Activated T-cell treated with anti-CD3 and anti-CD28 coated beads, Interleukin-2, amount 50 U/mL, for 4 hours (primary cell): ENCODE measurements around the gene ETFA. TPM values are rescaled to one million over a fixed set of nuclear protein-coding genes. Genes with fewer than 3 reads are reported as not detected.
"Not testable (repeated sequence)": the region's sequence is repeated elsewhere in the genome, so short reads cannot be mapped to it uniquely, and the experiment has no call there.

Source experiments
- ATAC-seq, 2 donors: fragments of 200-7000 bp; cut with Tn5 transposase; one replicate each; pipeline ENCODE4 v1.10.0; 2021
- DNase-seq: peaks from one replicate; pipeline ENCODE4 v3.0.0-alpha.2; 2020
- H3K27me3 Mint-ChIP-seq: one replicate; pipeline ENCODE4 v1.8.0; 2021; ENCODE audit warnings: low read depth, mixed read lengths
- H3K36me3 Mint-ChIP-seq: one replicate; pipeline ENCODE4 v1.8.0; 2022; ENCODE audit warnings: mixed read lengths; ENCODE audit not compliant: insufficient read depth
- H3K4me1 Mint-ChIP-seq: one replicate; pipeline ENCODE4 v1.8.0; 2021; ENCODE audit warnings: low read depth, mixed read lengths
- H3K4me3 Mint-ChIP-seq: one replicate; pipeline ENCODE4 v1.8.0; 2021; ENCODE audit warnings: mild to moderate bottlenecking, moderate library complexity, mixed read lengths
- H3K9me3 Mint-ChIP-seq: one replicate; pipeline ENCODE4 v1.8.0; 2021; ENCODE audit warnings: mixed read lengths
- total RNA-seq, 3 donors: library from RNA; stranded (reverse); gene quantifications; one replicate each; pipeline ENCODE4 v1.2.1, GENCODE V29; 2021

ETFA gene
- total RNA-seq, 3 donors from 2014 or later = 129 to 145 (median 143) TPM

DNA sequence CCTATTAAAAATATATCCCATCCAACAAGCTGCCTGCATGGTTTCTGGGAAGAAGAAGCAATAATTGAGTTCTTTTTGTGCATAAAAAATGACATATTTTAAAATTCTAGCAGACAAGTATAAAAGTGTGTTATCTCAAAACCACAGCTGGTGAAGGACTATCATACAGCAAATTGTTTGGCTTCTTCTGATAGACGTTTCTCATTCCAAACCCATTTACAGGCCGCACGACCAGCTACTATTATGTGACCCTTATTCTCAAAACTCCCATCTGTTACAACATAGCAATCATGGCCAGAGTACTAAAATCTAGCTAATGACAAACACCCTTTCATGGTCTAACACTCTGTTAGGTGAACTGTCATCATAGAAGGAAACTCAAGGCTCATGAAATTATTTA lies 21.7 kb downstream of the ETFA start:
- ATAC-seq (no peak), DNase-seq (no peak)
- no peak overlapping the region for H3K4me3 Mint-ChIP-seq
- H3K36me3 Mint-ChIP-seq = peaks cover 25% of the 10 kb centered on the region
- no peaks in the 10 kb centered on the region for H3K27me3 Mint-ChIP-seq
- H3K4me1 Mint-ChIP-seq = peaks cover 37% of the 10 kb centered on the region
- no peaks in the 10 kb centered on the region for H3K9me3 Mint-ChIP-seq

DNA sequence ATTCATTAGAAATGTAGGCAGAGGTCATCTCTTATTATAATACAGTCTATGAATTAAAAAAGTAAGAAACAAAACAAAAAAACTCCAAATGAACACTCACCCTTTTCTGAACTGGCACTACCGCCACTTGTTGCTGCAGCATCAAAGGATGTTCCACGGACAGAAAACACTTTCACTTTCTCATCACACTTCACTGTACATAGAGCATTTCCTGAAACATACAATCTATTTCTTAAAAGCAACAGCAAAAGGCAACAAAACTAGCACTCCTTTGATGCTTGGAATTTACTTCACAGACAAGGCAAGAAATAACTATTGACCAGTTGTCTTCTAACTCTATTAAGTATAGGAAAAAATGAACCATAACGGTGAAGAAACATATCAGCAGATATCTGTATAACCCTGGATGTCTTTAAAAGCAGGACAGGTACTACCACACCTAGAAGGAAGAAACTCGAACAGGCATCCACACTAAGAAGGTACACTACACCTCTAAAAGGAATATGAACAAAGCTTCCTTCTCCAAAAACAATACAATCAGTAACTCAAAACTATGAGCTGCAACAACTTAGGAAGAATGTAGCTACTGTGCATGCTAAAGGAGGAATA lies 24.9 kb downstream of the ETFA start:
- H3K36me3 Mint-ChIP-seq = peaks cover 29% of the 10 kb centered on the region
- H3K4me1 Mint-ChIP-seq = peaks cover 29% of the 10 kb centered on the region
- no peaks in the 10 kb centered on the region for H3K27me3 Mint-ChIP-seq
- H3K4me3 Mint-ChIP-seq = peak overlapping the region; percentile 71
- no peaks in the 10 kb centered on the region for H3K9me3 Mint-ChIP-seq
- DNase-seq (no peak), ATAC-seq (peak; percentile 85 to 92)

DNA sequence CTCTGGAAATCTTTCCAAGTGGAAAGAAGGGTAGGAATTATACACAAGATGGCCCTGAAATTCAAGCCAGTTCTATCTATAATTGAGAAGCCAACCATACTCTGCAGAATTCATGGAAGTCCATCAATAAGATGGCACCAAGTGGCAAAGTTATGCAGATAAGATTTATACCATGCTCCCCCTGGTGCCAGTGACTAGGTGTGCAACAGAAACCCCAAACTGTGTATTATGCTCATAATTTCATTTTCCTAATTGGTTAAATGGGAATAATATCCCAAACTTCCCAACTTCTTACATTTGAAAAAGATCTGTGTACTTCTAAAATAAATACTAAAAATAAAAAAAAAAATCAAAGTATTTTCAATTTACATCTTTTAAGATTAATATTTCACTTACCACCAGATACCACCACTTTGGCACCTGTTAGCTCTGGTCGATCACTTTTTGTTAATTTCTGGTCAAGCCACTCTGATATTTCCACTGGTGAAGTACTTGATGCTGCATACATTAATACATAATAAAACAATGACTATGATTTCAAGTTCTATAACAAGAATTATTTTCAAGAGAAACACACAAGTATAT lies 25.9 kb downstream of the ETFA start:
- no peaks in the 10 kb centered on the region for H3K9me3 Mint-ChIP-seq
- ATAC-seq (no peak), DNase-seq (no peak)
- no peak overlapping the region for H3K4me3 Mint-ChIP-seq
- H3K4me1 Mint-ChIP-seq = peaks cover 29% of the 10 kb centered on the region
- peaks cover 30% of the 10 kb centered on the region for H3K36me3 Mint-ChIP-seq
- H3K27me3 Mint-ChIP-seq = no peaks in the 10 kb centered on the region

DNA sequence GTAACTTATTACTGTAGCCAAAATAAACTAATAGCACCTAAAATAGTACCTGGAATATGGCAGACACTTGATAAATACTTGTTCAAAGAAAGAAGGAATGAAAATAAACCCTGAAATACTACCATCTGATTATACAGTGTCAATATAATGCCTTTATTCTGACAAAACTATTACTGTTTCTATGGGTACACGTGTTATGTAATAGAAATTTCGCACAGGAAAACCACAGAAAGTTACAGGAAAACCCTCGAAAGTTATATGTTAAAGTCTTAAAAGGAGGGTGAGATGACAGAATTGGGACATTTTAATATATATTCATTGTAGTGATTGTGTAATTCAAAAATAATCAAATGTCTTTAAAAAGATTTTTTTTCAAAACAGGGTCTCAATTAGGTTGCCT lies 28.8 kb downstream of the ETFA start:
- peaks cover 26% of the 10 kb centered on the region for H3K4me1 Mint-ChIP-seq
- peaks cover 48% of the 10 kb centered on the region for H3K36me3 Mint-ChIP-seq
- ATAC-seq (no peak), DNase-seq (no peak)
- no peaks in the 10 kb centered on the region for H3K9me3 Mint-ChIP-seq
- H3K27me3 Mint-ChIP-seq = no peaks in the 10 kb centered on the region
- H3K4me3 Mint-ChIP-seq = no peak overlapping the region

DNA sequence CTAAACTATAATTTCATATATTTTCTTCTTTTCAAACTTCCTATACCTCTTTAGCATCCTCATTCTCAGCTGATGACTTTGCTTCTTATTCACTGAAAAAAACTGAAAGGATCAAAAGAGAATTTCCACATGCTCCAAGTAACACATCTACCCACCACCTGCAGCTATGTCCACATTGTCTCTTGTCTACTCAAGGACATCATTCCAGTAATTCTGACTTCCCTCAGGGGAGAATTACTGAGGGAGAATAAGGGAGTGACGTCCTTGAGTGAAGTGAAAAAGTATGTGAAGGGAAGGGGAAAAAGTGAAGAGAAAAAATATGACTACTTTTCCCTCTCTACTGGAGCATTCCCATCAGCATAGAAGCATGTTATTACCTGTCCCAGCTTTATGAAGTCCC lies 32.6 kb downstream of the ETFA start:
- H3K4me3 Mint-ChIP-seq = no peak overlapping the region
- ATAC-seq = no peak
- peaks cover 11% of the 10 kb centered on the region for H3K4me1 Mint-ChIP-seq
- no peaks in the 10 kb centered on the region for H3K9me3 Mint-ChIP-seq
- no peaks in the 10 kb centered on the region for H3K27me3 Mint-ChIP-seq
- H3K36me3 Mint-ChIP-seq = peaks cover 56% of the 10 kb centered on the region
- no peak for DNase-seq

DNA sequence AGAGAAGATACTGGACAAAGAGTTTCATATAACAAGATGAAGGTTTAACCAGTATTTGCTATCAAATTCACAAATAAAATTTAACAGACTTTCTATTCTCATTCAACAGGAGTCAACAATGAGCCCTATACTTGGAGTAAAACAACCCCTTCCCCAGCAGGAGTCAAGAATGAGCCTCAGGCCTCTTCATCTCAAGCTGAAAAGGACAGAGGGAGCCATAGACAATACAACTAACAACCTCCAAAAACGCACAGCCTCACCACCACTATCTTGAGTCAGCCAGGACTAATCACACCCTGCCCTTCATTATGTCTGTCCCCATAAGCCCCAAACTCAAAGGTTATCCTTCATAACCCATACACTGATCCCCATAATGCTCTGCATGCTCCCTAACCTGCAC lies 36.4 kb downstream of the ETFA start:
- H3K4me3 Mint-ChIP-seq = no peak overlapping the region
- peaks cover 46% of the 10 kb centered on the region for H3K36me3 Mint-ChIP-seq
- DNase-seq (no peak), ATAC-seq (no peak)
- no peaks in the 10 kb centered on the region for H3K27me3 Mint-ChIP-seq
- peaks cover 3% of the 10 kb centered on the region for H3K9me3 Mint-ChIP-seq
- H3K4me1 Mint-ChIP-seq = no peaks in the 10 kb centered on the region

DNA sequence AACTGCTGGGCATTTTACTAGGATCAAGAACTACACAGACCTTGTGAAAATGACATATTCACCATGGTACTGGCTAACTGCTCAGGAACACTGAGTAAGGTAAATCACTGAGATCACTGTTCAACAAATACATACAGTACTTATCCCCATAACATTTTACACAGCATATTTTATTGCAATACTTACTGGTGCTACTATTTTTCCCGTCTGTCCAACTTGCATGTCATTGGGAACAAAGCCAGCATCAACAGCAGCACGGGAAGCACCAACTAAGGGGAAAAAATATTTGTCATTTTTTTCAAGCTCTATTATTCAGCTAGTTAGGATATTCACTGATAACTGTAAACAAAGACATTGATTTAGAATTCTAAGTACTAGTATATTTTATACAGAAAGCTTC lies 37.0 kb downstream of the ETFA start:
- Mint-ChIP-seq H3K36me3 (peaks cover 49% of the 10 kb centered on the region), H3K4me1 (no peaks in the 10 kb centered on the region), H3K27me3 (no peaks in the 10 kb centered on the region), H3K9me3 (peaks cover 8% of the 10 kb centered on the region), H3K4me3 (no peak overlapping the region)
- DNase-seq = no peak
- no peak for ATAC-seq

DNA sequence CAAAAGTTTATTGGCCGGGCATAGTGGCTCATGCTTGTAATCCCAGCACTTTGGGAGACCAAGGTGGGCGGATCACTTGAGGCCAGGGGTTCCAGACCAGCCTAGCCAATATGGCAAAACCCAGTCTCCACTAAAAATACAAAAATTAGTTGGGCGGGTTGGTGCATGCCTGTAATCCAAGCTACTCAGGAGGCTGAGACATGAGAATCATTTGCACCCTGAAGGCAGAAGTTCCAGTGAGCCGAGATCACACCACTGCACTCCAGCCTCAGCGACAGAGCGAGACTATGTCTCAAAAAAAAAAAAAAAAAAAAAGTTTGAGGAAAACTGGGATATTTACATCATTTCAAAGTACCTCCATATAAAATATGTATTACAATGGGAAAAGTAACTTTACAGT lies 40.4 kb downstream of the ETFA start:
- Mint-ChIP-seq H3K4me3 (no peak overlapping the region), H3K4me1 (no peaks in the 10 kb centered on the region), H3K36me3 (peaks cover 53% of the 10 kb centered on the region), H3K27me3 (no peaks in the 10 kb centered on the region), H3K9me3 (peaks cover 18% of the 10 kb centered on the region)
- DNase-seq (no peak), ATAC-seq (no peak)

DNA sequence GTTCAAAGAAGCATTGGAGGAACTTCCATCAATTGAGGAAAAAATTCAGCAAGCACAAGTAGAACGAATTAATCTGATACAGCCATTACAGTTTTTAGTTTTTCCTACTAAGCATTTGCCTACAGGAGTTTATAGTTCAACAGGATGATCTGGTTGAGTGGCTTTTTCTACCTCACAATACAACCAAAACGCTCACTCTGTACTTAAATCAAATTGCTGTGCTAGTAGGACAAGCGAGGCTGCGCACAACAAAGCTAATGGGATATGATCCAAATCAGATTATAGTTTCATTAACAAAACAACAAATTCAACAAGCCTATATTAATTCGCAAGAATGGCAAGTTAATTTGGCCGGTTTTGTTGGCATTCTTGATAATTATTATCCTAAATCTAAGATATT lies 44.2 kb downstream of the ETFA start:
- no peak for ATAC-seq
- peaks cover 73% of the 10 kb centered on the region for H3K36me3 Mint-ChIP-seq
- no peak overlapping the region for H3K4me3 Mint-ChIP-seq
- H3K27me3 Mint-ChIP-seq = no peaks in the 10 kb centered on the region
- H3K9me3 Mint-ChIP-seq = peaks cover 33% of the 10 kb centered on the region
- H3K4me1 Mint-ChIP-seq = no peaks in the 10 kb centered on the region
- DNase-seq = no peak

DNA sequence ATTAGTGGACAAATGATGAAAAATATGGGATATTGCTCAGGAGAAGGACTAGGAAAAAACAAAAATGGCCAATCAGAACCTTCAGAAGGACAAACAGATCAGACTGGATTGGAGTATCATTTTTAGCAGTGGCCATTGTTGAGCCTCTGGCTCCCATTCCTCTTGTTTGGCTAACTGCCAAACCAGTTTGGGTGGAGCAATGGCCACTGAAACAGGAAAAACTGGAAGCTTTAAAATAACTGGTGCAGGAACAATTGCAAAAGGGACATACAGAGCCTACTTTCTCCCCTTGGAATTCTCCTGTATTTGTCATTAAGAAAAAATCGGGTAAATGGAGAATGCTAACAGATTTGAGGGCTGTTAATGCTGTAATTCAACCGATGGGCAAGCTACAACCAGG lies 45.5 kb downstream of the ETFA start:
- H3K36me3 Mint-ChIP-seq = peaks cover 81% of the 10 kb centered on the region
- DNase-seq, H3K4me1 Mint-ChIP-seq, ATAC-seq, H3K27me3 Mint-ChIP-seq, H3K4me3 Mint-ChIP-seq: not testable (repeated sequence)
- peaks cover 33% of the 10 kb centered on the region for H3K9me3 Mint-ChIP-seq

DNA sequence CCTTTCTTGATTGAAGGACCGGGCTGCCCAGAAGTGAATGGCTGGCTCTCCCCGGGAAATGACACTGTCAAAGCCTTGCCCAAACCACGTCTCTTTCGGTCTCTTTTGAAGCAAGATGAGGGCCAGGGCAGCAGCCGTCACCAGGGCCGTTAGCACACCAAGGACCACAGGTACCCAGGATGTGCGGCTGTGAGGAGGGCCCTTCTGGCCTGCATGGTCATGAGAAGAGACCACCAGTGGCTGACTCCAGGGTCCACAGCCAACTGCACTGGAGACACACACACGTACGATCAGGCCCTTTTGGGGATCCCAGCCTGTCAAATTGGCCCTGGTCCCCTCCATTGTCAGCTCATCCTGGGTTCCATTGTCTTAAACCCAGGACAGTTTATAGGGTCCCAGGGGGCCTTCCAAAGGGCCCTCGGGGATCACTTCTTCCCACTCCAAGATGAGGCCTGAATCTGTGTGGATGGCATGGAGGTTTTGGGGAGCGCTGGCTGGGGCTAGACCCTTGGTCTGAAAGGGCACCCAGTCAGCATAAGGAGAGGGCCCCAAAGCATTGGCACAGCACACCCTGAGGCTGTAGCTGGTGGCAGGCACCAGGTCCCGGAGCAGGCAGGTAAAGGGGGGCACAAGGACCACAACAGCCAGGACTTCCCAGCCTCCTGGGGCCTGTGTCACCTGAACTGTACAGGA lies 50.9 kb downstream of the ETFA start:
- H3K9me3 Mint-ChIP-seq = peaks cover 15% of the 10 kb centered on the region
- peaks cover 55% of the 10 kb centered on the region for H3K36me3 Mint-ChIP-seq
- no peaks in the 10 kb centered on the region for H3K27me3 Mint-ChIP-seq
- DNase-seq (no peak), ATAC-seq (no peak)
- H3K4me1 Mint-ChIP-seq = no peaks in the 10 kb centered on the region
- H3K4me3 Mint-ChIP-seq = no peak overlapping the region

DNA sequence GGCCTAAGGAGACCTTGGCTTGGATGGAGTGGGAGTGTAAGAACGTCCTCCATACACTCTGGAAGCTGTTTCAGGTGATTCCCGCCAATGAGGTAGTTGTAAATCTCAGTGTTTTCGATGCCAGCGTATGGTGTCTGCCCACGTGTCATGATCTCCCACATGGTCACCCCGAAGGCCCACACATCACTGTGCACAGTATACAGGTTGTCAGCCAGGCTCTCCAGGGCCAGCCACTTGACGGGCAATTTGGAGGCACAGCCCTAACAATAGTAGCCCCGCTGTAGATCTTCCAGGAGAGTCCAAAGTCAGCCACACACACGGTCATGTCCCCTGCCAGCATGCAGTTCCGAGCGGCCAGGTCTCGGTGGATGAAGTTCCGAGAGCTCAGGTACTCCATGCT lies 51.9 kb downstream of the ETFA start:
- Mint-ChIP-seq H3K4me3 (no peak overlapping the region), H3K36me3 (peaks cover 45% of the 10 kb centered on the region), H3K27me3 (no peaks in the 10 kb centered on the region), H3K4me1 (no peaks in the 10 kb centered on the region), H3K9me3 (peaks cover 12% of the 10 kb centered on the region)
- ATAC-seq (no peak), DNase-seq (no peak)

DNA sequence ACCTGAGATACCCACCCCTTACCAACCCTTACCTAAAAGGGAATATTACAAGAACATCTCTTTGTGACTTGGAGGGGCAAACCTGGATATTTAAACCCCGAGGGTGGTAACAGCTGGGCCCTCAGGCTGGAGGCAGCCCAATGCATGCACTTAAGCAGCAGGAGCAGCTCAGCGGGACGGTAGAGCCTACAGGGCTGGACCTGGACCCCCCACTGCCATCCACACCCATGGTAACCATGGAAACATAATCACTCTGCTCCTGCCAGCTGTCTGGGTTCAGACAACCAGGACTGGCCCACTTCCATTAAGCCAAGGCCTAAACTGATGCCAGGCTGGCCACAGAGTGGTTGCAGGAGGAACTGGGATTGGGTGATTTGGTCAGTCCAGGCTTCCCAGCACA lies 52.8 kb downstream of the ETFA start:
- ATAC-seq = no peak
- no peak for DNase-seq
- Mint-ChIP-seq H3K36me3 (peaks cover 36% of the 10 kb centered on the region), H3K9me3 (peaks cover 9% of the 10 kb centered on the region), H3K27me3 (no peaks in the 10 kb centered on the region), H3K4me3 (no peak overlapping the region), H3K4me1 (no peaks in the 10 kb centered on the region)

DNA sequence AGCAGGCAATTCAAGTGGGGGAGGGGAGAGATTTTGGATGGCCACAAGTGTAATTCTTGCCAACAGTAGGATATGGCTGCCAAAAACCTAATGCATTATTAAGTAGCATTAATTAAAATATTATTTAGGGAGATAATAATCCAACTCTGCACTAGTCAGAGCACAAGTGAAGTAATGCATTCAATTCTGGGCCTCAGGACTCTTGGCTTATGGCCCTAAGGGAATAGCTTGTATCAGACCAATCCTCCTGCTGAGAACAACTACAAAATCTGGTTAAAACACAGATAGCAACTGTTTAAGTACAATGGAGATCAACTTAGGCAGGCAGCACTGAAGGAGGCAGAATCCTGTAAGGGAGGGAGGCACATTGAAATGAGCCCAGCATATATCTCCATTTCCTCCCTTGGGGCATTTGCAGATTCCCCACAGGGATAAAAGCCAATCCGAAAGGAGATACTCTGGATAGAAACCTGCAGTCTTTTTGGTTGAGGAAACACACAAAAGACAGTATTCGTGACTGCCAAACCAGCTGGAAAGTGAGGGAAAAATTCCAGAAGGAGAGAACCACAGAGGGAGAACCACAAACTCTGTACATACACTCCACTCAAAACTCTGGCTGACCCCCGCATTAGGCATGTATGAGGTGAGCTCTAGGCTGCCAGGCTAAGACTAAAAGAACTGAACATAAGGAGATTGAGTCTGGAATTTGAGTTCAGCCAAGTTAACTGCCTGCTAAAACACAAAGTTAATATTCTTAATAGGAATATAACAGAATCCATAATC lies 57.4 kb downstream of the ETFA start:
- Mint-ChIP-seq H3K27me3 (no peaks in the 10 kb centered on the region), H3K4me3 (no peak overlapping the region), H3K4me1 (no peaks in the 10 kb centered on the region), H3K36me3 (peaks cover 2% of the 10 kb centered on the region), H3K9me3 (no peaks in the 10 kb centered on the region)
- ATAC-seq (no peak), DNase-seq (no peak)
